GM18505 (cell line): ENCODE results near the gene LONP1.
A peak's percentile ranks its signal among the peaks of the same experiment; 100 is the strongest.
"Not testable (repeated sequence)": the region's sequence is repeated elsewhere in the genome, so short reads cannot be mapped to it uniquely, and the experiment has no call there.

ENCODE experiments used
- ATAC-seq: cut with Tn5 transposase; IDR thresholded peaks from one replicate; pipeline ENCODE4 v1.9.1; 2021; ENCODE audit not compliant: unreplicated experiment
- POLR2A ChIP-seq: IDR thresholded peaks from 4 replicates; pipeline ENCODE4 v1.6.1; 2011; ENCODE audit warnings: borderline replicate concordance; ENCODE audit not compliant: insufficient read depth, insufficient read length; ENCODE audit errors: extremely low read depth

The LONP1 gene, protein sequence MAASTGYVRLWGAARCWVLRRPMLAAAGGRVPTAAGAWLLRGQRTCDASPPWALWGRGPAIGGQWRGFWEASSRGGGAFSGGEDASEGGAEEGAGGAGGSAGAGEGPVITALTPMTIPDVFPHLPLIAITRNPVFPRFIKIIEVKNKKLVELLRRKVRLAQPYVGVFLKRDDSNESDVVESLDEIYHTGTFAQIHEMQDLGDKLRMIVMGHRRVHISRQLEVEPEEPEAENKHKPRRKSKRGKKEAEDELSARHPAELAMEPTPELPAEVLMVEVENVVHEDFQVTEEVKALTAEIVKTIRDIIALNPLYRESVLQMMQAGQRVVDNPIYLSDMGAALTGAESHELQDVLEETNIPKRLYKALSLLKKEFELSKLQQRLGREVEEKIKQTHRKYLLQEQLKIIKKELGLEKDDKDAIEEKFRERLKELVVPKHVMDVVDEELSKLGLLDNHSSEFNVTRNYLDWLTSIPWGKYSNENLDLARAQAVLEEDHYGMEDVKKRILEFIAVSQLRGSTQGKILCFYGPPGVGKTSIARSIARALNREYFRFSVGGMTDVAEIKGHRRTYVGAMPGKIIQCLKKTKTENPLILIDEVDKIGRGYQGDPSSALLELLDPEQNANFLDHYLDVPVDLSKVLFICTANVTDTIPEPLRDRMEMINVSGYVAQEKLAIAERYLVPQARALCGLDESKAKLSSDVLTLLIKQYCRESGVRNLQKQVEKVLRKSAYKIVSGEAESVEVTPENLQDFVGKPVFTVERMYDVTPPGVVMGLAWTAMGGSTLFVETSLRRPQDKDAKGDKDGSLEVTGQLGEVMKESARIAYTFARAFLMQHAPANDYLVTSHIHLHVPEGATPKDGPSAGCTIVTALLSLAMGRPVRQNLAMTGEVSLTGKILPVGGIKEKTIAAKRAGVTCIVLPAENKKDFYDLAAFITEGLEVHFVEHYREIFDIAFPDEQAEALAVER

DNA sequence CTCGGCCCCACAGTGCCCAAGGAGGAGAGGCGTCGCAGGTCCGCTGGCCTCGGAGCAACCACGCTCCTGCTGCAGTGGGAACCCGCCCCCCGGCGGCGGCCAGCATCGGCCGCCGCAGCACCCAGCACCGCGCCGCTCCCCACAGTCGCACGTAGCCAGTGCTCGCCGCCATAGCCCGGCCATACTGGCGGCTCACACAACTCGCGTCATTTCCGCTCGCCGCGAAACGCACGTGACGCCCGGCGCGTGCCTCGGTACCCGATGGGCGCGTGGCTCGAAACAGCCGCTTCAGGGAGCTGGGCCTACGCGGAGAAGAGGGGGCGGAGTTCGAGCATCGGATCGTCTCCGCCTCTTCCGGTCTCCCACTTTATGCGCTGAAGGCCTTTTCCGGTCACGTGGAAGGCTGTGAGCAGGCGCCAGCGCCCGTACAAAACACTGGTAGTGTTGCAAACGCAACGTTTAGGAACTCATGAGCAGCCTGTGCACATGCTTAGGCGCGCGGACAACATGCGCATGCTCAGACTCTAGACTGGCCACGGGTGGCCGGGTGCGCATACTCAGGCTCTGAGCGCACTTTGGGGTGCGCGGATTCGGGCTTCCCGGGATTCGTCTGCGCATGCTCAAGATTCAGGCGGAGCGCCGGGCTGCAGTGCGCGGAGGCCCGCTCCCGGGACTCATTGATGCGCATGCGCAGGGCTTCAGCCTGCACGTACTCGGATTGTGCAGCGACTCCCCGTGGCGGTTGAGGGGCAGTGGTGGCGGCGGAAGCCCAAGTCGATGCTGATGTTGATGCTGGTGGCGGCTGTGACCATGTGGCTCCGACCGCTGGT, at the start of gene LONP1, which contains the start of gene CATSPERD:
LONP1 (minus strand) TSS at position 186 of the 830 bp plus-strand sequence; CDS start at position 172, 14 bp downstream.
CATSPERD (plus strand) TSS at position 677 of the 830 bp plus-strand sequence; CDS start at position 778, 101 bp downstream.
- peak; percentile 92 for TF ChIP-seq POLR2A
- ATAC-seq, result peak; percentile 76

DNA sequence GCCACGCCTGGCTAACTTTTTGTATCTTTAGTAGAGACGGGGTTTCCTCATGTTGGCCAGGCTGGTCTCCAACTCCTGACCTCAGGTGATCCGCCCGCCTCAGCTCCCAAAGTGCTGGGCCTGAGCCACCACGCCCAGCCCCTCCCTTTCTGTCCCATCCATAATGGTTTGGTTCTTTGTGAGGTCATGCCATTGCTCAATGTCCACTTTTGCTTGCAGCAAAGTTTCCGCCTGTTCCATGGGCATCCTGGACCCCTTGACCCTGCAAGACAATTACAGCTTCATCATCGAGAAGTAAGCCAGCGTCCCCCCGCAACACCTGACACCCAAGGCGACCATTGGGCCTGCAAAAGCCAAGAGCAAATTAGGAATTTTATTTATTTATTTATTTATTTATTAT, 48.0 kb upstream of the LONP1 start:
- ATAC-seq, result no peak
- no peak for TF ChIP-seq POLR2A

DNA sequence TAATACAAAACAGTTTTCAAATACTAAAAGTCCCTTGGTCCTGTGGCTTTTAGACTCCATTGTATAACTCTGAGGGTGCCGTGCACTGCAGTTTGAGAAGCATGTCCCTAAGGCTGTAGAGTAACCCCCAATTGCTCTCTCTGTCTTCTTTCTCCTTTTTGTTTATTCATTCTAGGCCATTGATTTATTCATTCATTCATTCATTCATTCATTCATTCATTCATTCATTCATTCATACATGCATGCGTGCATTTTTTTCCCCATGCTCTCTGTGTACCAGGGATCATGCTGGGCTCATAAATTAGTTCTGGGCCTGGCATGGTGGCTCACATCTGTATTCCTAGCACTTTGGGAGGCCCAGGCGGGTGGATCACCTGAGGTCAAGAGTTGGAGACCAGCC, 45.3 kb upstream of the LONP1 start:
- TF ChIP-seq POLR2A, result no peak
- ATAC-seq, result no peak

DNA sequence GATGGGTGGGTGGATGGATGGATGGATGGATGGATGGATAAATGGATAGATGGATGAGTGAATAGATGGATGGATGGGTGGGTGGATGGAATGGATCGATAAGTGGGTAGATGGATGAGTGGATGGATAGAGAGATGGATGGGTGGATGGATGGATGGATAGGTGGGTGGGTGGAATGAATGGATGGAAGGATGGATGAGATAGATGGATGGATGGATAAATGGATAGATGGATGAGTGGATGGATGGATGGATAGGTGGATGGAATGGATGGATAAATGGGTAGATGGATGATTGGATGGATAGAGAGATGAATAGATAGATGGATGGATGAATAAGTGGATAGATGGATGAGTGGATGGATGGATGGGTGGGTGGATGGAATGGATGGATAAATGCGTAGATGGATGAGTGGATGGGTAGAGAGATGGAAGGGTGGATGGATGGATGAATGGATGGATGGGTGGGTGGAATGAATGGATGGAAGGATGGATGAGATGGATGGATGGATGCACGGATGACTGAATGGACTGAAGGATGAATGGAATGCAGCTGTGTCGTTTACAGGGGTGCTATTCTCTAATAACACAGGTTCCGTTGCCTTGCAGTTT, 42.8 kb upstream of the LONP1 start:
- no peak for TF ChIP-seq POLR2A

DNA sequence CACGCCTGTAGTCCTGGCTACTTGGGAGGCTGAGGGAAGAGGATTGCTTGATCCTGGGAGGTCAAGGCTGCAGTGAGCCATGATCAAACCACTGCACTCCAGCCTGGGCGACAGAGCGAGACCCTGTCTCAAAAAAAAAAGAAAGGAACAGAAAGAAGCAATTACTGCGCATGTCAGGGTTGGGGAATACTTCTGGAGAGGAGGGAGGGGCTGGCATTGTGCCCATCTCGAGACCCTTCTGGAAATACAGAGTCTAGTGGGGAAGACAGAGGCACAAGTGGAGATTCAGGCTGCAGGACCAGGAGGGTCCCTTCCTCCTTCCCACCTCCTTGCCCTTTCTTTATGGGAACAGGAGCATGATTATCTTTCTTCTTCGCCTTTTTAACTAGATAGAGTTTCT, 33.8 kb upstream of the LONP1 start:
- no peak for TF ChIP-seq POLR2A
- ATAC-seq, result no peak

More for the DNA sequence above, 42.8 kb upstream of the LONP1 start:
- no peak for ATAC-seq

DNA sequence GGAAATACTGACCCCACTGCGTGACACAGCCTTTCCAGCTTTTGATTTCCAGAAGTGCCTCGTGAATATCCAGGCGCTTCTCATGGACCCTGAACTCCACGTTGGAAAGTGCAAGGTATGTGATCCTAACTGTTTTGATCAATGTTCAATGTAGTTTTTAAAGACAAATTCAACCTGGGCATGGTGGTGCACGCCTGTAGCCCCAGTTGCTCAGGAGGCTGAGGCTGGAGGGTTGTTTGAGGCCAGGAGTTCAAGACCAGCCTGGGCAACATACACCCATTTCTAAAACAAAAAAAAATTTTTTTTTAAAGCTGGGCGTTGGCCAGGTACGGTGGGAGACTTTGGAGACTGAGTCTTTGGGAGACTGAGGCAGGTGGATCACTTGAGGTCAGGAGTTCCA, 31.8 kb upstream of the LONP1 start:
- TF ChIP-seq POLR2A, result no peak
- ATAC-seq, result no peak

DNA sequence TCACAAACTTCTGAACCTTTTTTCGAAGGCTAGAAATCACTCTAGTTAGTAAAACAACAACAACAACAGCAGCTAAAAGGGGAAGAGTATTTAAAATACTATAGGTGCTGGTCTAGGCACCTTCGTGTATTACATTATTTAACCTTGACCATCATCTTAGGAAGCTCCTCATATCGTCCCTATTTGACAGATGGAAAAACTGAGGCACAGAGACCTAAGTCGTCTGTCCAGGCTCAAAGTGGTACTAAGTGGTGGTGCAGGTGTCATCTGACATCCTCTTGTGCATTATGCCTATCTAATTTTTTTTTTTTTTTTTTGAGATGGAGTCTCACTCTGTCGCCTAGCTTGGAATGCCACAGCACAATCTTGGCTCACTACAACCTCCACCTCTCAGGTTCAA, 29.6 kb upstream of the LONP1 start:
- TF ChIP-seq POLR2A, result no peak

DNA sequence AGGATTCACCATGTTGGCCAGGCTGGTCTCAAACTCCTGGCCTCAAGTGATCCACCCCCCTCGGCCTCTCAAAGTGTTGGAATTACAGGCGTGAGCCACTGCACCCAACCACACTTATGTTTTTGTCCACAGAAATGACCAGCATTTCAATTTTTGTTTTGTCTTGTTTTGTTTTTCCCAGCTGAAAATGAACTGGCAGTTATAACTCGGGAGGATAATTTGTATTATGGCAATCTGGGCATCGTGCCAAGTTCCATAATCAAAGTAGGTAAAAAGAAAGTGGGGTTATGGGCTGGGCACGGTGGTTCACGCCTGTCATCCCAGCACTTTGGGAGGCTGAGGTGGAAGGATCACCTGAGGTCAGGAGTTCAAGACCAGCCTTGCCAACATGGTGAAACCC, 29.0 kb upstream of the LONP1 start:
- not testable (repeated sequence) for ATAC-seq

More for the DNA sequence above, 29.6 kb upstream of the LONP1 start:
- ATAC-seq, result no peak

DNA sequence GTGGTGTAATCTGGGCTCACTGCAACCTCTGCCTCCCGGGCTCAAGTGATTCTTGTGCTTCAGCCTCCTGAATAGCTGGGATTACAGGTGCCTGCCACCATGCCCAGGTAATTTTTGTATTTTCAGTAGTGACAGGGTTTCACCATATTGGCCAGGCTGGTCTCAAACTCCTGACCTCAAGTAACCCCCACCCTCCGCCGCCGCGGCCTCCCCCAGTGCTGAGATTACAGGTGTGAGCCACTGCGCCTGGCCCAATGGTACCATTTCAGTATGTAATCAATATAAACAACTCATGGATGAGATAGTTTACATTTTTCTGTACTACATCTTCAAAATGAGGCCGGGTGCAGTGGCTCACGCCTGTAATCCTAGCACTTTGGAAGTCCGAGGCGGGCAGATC, 25.1 kb upstream of the LONP1 start:
- not testable (repeated sequence) for ATAC-seq

DNA sequence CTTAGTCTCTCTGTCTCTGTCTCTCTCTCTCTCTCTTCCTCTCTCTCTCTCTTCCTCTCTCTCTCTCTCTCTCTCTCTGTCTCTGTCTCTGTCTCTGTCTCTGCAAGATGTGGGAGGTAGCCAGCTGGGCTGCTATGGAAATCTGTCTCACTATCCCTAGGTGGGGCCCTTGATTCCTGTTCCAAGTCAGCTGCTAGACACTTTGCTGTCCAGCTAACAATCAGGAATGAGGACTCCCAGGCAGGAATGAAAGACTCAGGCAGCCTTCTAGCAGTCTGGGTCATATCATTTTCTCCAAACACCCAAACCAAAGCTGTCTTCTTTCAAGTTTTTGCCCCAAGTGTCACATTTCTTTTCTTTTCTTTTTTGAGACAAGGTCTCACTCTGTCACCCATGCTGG, 23.7 kb upstream of the LONP1 start:
- ATAC-seq, result no peak
- no peak for TF ChIP-seq POLR2A

DNA sequence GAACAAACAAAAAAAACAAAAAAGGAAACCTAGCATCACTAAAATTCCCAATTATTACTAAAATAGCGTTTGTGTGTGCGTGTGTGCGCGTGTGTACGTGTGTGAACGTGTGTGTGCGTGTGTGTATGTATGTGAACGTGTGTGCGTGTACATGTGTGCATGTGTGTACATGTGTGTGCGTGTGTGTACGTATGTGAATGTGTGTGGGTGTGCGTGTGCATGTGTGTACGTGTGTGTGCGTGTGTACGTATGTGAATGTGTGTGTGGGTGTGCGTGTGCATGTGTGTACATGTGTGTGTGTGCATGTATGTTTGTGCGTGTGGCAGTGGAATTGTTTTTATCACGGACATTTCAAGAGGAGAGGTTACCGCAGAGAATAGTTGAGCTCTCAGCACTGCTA, 22.1 kb upstream of the LONP1 start:
- ATAC-seq, result no peak

DNA sequence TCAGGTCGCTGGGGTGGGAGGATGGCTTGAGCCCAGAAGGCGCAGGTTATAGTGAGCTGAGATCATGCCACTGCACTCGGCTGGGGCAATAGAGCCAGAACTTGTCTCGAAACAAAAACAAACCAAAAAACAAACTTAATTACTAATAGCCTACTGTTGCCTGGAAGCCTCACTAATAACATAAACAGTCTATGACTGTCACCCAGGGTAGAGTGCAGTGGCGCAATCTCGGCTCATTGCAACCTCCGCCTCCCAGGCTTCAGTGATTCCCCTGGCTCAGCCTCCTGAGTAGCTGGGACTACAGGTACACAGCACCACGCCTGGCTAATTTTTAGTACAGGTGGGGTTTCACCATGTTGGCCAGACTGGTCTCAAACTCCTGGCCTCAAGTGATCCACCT, 18.5 kb upstream of the LONP1 start:
- no peak for ATAC-seq
- TF ChIP-seq POLR2A, result no peak

More for the DNA sequence above, 22.1 kb upstream of the LONP1 start:
- no peak for TF ChIP-seq POLR2A

DNA sequence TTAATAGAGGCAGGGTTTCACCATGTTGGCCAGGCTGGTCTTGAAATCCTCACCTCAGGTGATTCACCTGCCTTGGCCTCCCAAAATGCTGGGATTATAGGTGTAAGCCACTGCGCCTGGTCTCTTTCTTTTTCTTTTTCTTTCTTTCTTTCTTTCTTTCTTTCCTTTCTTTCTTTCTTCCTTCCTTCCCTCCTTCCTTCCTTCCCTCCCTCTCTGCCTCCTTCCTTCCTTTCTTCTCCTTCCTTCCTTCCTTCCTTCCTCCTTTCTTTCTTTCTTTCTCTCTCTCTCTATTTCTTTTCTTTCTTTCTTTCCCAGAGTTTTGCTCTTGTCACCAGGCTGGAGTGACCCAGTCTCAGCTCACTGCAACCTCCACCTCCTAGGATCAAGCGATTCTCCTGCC, 13.2 kb upstream of the LONP1 start:
- not testable (repeated sequence) for ATAC-seq
